CD1c-positive myeloid dendritic cell (primary cell): ENCODE data around the gene KLK7.
"Not testable (repeated sequence)": the region's sequence is repeated elsewhere in the genome, so short reads cannot be mapped to it uniquely, and the experiment has no call there.

ENCODE experiments used
- DNase-seq: peaks from one replicate; pipeline ENCODE4 v3.0.0-alpha.2; 2016; ENCODE audit errors: extremely low spot score

Gene KLK7

DNA sequence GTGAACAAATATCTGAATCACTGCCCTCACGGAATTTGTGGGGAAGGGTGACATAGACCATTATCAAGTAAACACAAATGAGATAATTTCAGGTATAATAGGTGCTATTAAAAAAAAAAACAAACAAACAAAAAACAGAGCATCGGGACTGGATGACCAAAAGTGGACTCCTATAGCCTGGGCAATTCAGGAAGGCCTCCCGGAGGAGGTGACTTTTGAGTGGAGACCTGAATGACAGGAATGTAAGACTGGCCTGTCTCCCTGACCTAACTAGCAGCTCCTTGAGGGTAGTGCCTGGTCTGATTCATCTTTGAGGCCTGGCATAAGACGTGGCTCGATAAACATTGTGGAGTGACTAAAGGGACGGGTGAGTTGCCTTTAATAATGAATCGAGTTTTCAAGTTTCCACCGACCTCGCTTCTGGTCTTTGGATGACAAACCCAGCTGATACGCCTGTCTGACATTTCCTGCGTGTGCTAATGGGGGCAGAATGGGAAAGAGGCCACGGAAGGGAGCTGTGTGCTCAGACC is 29.0 kb upstream of the KLK7 start:
- DNase-seq: no peak

- no peak for DNase-seq
Measured at GRCh38 chr19:51010066-51010795, 26.5 kb upstream of the KLK7 start.

GRCh38 chr19:51009061-51009891 is 25.6 kb upstream of the KLK7 start:
- no peak for DNase-seq

GRCh38 chr19:51007488-51007887 is 23.8 kb upstream of the KLK7 start:
- no peak for DNase-seq

DNA sequence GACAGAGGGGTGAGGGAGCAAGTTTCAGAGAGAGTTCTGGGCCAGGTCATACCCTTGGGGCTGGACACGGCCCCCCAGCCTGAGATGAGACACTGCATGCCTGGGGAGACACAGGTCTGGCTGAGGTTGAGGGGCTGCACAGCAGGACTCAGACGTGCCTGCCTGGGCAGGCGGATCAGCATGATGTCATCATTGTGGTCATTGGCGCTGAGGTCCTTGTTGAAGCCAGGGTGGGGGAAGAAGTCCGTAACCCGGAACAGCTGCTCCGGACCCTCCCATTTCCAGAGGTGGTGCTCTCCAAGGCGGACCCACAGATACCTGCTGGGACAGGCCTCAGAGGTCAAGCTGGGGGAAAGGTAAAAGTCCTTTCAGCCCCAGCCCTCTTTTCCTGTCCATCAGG is 22.7 kb upstream of the KLK7 start:
- DNase-seq: no peak

- no peak for DNase-seq
Measured at GRCh38 chr19:51005248-51005647, 21.5 kb upstream of the KLK7 start.

- no peak for DNase-seq
Measured at GRCh38 chr19:51003316-51003715, 19.6 kb upstream of the KLK7 start.

GRCh38 chr19:51002542-51003311 is 19.0 kb upstream of the KLK7 start:
- peak; percentile 14 for DNase-seq

DNA sequence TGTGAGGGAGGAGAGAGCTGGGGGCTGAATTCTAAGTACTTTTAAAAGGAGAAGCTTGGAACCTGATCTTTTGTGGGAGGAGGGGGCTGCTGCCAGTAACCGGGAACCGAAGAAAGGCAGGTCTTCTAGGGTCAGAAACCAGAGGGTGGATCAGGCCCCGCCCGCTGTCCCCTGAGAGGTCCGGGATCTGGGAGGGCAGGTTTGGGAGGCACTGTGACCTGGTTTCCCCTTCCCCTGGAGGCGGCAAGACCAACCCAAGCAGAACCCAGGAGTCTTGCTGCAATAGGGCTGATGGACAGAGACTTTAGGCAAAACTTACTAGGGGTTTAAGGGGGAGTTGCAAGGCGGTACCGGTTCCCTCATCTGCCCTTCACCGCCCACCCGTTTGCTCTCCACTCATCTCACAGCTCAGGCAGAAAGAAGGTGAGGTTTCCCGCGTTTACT is 18.4 kb upstream of the KLK7 start:
- DNase-seq: no peak

- no peak for DNase-seq
Measured at GRCh38 chr19:51001515-51001914, 17.8 kb upstream of the KLK7 start, which contains the start of gene KLK8. Gene KLK8 (minus strand): TSS chr19:51001604. CDS start chr19:51001167, 437 bp downstream.

GRCh38 chr19:51000981-51001380 is 17.3 kb upstream of the KLK7 start:
- no peak for DNase-seq

DNA sequence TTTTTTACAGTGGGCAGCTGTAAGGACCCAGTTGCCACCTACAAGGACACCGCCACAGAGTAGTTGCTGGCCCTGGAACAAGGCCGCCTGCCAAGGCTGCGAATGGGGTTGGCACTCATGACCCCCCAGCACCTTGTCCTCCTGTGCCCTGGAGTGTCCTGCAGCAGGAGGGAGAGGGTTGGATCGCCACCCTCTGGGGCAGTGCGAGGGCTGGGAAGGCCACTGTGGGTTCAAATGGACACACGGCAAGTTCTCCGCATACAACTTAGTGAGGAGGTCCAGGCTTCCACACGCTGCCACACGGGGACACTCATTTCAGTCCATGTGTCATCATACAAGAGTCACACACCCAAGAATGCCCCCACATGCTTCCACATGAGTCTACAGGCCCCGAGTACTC is 16.7 kb upstream of the KLK7 start:
- no peak for DNase-seq

DNA sequence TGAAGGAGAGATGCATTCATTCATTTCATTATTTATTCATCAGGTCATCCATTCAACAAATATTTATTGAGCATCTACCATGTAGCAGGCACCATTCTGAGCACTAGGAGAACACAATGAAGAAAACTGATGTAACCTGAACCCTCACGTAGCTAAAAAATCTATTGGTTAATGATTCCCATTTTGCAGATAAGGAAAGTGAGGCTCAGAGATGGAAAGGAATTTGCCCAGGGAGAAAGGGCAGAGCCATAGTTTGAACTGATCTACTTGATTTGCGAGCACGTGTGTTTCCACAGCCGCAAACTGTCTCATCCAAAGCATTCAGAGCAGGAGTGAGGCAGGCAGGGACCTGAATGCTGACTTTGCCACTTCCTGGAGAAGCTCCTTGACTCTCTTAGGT is 15.0 kb upstream of the KLK7 start:
- DNase-seq: no peak

- DNase-seq: no peak
Measured at GRCh38 chr19:50998061-50998460, 14.3 kb upstream of the KLK7 start.

GRCh38 chr19:50994129-50994528 is 10.4 kb upstream of the KLK7 start:
- no peak for DNase-seq

GRCh38 chr19:50992666-50993035 is 8.9 kb upstream of the KLK7 start:
- DNase-seq: no peak

DNA sequence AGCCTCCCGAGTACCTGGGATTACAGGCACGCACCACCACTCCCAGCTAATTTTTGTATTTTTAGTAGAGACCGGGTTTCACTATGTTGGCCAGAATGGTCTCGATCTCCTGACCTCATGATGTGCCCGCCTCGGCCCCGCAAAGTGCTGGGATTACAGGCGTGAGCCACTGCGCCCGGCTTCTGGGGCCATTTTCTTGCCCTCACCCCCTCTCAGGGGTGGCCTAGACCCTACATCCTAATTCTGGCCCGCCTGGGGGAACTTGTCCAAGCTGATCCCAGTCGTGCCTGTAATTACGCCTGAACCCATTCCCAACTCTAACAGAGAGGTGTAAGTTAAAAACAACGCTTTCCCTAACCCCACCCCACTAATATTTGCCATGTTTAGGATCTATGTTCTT is 699 bp upstream of the KLK7 start:
- not testable (repeated sequence) for DNase-seq

DNA sequence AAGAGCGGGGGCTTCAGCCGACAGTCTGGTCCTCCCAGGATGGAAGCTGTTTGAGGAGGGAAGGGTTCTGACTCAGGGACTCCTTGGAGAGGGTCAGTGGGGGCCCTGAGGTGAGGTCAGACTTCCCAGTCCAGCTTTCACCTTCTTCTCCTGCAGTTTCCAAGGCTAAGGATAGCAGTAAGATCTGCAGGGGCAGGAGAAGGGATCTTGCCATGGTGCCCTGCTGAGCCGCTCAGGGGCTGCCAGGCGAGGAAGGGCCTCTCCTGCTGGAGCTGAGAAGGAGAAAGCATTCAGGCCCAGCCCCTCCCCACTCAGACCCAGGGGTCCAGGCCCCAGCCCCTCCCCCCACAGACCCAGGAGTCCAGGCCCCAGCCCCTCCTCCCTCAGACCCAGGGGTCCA is 1.5 kb downstream of the KLK7 start:
- no peak for DNase-seq

GRCh38 chr19:50981587-50982146 is 2.0 kb downstream of the KLK7 start:
- no peak for DNase-seq

- DNase-seq: no peak
Measured at GRCh38 chr19:50980208-50980607, 3.5 kb downstream of the KLK7 start.

GRCh38 chr19:50979758-50980157 is 4.0 kb downstream of the KLK7 start:
- no peak for DNase-seq
